Activated naive CD4-positive, alpha-beta T cell treated with anti-CD3 and anti-CD28 coated beads, Interleukin-2, amount 50 U/mL, for 72 hours (primary cell): ENCODE data around the gene GARRE1. TPM values are rescaled to one million over a fixed set of nuclear protein-coding genes. Genes with fewer than 3 reads are reported as not detected.
"Not testable (repeated sequence)": the region's sequence is repeated elsewhere in the genome, so short reads cannot be mapped to it uniquely, and the experiment has no call there.

Source experiments
- ATAC-seq, 2 donors: fragments of 150-1000 bp; cut with Tn5 transposase; 2 replicates each; pipeline ENCODE4 v1.10.0; 2021; ENCODE audit warnings: mild to moderate bottlenecking in 2 of 2, moderate library complexity in 2 of 2
- DNase-seq, 2 donors: peaks; one replicate each; pipeline ENCODE4 v3.0.0; 2021 to 2022; ENCODE audit warnings: low spot score in 2 of 2
- H3K27ac Mint-ChIP-seq, 2 donors: one replicate each; pipeline ENCODE4 v1.8.0; 2022; ENCODE audit warnings: mild to moderate bottlenecking in 2 of 2, mixed read lengths in 2 of 2
- H3K36me3 Mint-ChIP-seq, 2 donors: one replicate each; pipeline ENCODE4 v1.8.0; 2022; ENCODE audit warnings: mixed read lengths in 2 of 2
- H3K9me3 Mint-ChIP-seq, 2 donors: one replicate each; pipeline ENCODE4 v1.8.0; 2022; ENCODE audit warnings: mixed read lengths in 2 of 2
- total RNA-seq, 2 donors: library from RNA; stranded (reverse); gene quantifications; one replicate each; pipeline ENCODE4 v1.2.3, GENCODE V29; 2022

GARRE1 gene
- total RNA-seq, 2 donors from 2014 or later: 11.7 to 15.0 TPM

GRCh38 chr19:34269968-34270621 lies 15.7 kb downstream of the GARRE1 start:
- Mint-ChIP-seq H3K9me3 (peaks cover 0 to 6% of the 10 kb centered on the region in 2 donors), H3K36me3 (peaks cover 0 to 19% of the 10 kb centered on the region in 2 donors), H3K27ac (peak overlapping the region; percentile 93 to 98)
- ATAC-seq (peak; percentile 96 to 97), DNase-seq (peak; percentile 52 to 80)

- H3K9me3 Mint-ChIP-seq: peaks cover 0 to 6% of the 10 kb centered on the region in 2 donors
- no peak for ATAC-seq
- H3K27ac Mint-ChIP-seq: peak overlapping the region in 1 of 2 donors; percentile 13
- no peak for DNase-seq
- peaks cover 0 to 19% of the 10 kb centered on the region in 2 donors for H3K36me3 Mint-ChIP-seq
Observed at GRCh38 chr19:34273121-34273520, 18.8 kb downstream of the GARRE1 start.

GRCh38 chr19:34274284-34274826 lies 20.0 kb downstream of the GARRE1 start:
- ATAC-seq (no peak), DNase-seq (no peak)
- H3K9me3 Mint-ChIP-seq: peaks cover 0 to 6% of the 10 kb centered on the region in 2 donors
- no peak overlapping the region for H3K27ac Mint-ChIP-seq
- H3K36me3 Mint-ChIP-seq: peaks cover 0 to 19% of the 10 kb centered on the region in 2 donors

GRCh38 chr19:34274827-34275625 lies 20.7 kb downstream of the GARRE1 start:
- ATAC-seq: no peak
- peaks cover 0 to 6% of the 10 kb centered on the region in 2 donors for H3K9me3 Mint-ChIP-seq
- H3K27ac Mint-ChIP-seq: no peak overlapping the region
- DNase-seq: no peak
- peaks cover 0 to 15% of the 10 kb centered on the region in 2 donors for H3K36me3 Mint-ChIP-seq

- peaks cover 0 to 6% of the 10 kb centered on the region in 2 donors for H3K9me3 Mint-ChIP-seq
- no peak for DNase-seq
- H3K27ac Mint-ChIP-seq: no peak overlapping the region
- no peak for ATAC-seq
- peaks cover 0 to 8% of the 10 kb centered on the region in 2 donors for H3K36me3 Mint-ChIP-seq
Observed at GRCh38 chr19:34275705-34276104, 21.4 kb downstream of the GARRE1 start.

- H3K36me3 Mint-ChIP-seq: peaks cover 0 to 7% of the 10 kb centered on the region in 2 donors
- ATAC-seq (no peak), DNase-seq (no peak)
- H3K27ac Mint-ChIP-seq: peak overlapping the region; percentile 1 to 11
- peaks cover 0 to 6% of the 10 kb centered on the region in 2 donors for H3K9me3 Mint-ChIP-seq
Observed at GRCh38 chr19:34276614-34277013, 22.3 kb downstream of the GARRE1 start.

- no peak for ATAC-seq
- Mint-ChIP-seq H3K27ac (peak overlapping the region in 1 of 2 donors; percentile 1), H3K36me3 (peaks cover 0 to 7% of the 10 kb centered on the region in 2 donors), H3K9me3 (peaks cover 0 to 6% of the 10 kb centered on the region in 2 donors)
- DNase-seq: no peak
Observed at GRCh38 chr19:34277244-34277643, 22.9 kb downstream of the GARRE1 start.

GRCh38 chr19:34278783-34279182 lies 24.4 kb downstream of the GARRE1 start:
- H3K9me3 Mint-ChIP-seq: peaks cover 0 to 2% of the 10 kb centered on the region in 2 donors
- H3K36me3 Mint-ChIP-seq: peaks cover 0 to 2% of the 10 kb centered on the region in 2 donors
- DNase-seq (no peak), ATAC-seq (no peak)
- peak overlapping the region in 1 of 2 donors; percentile 24 for H3K27ac Mint-ChIP-seq

GRCh38 chr19:34281444-34281843 lies 27.1 kb downstream of the GARRE1 start:
- H3K9me3 Mint-ChIP-seq, DNase-seq, H3K36me3 Mint-ChIP-seq, H3K27ac Mint-ChIP-seq, ATAC-seq: not testable (repeated sequence)

GRCh38 chr19:34282611-34283519 lies 28.5 kb downstream of the GARRE1 start:
- ATAC-seq (no peak), DNase-seq (no peak)
- peaks cover 0 to 2% of the 10 kb centered on the region in 2 donors for H3K36me3 Mint-ChIP-seq
- H3K9me3 Mint-ChIP-seq: no peaks in the 10 kb centered on the region
- H3K27ac Mint-ChIP-seq: no peak overlapping the region

GRCh38 chr19:34284505-34284904 lies 30.2 kb downstream of the GARRE1 start:
- H3K27ac Mint-ChIP-seq: peak overlapping the region in 1 of 2 donors; percentile 14
- peaks cover 0 to 10% of the 10 kb centered on the region in 2 donors for H3K36me3 Mint-ChIP-seq
- no peak for DNase-seq
- H3K9me3 Mint-ChIP-seq: no peaks in the 10 kb centered on the region
- ATAC-seq: no peak

GRCh38 chr19:34287662-34288140 lies 33.3 kb downstream of the GARRE1 start:
- Mint-ChIP-seq H3K27ac (peak overlapping the region in 1 of 2 donors; percentile 74), H3K36me3 (peaks cover 0 to 10% of the 10 kb centered on the region in 2 donors), H3K9me3 (no peaks in the 10 kb centered on the region)
- DNase-seq (no peak), ATAC-seq (peak; percentile 30 to 43)

GRCh38 chr19:34288381-34288780 lies 34.0 kb downstream of the GARRE1 start:
- ATAC-seq (peak; percentile 82 to 94), DNase-seq (peak; percentile 7 to 70)
- no peaks in the 10 kb centered on the region for H3K9me3 Mint-ChIP-seq
- peaks cover 0 to 10% of the 10 kb centered on the region in 2 donors for H3K36me3 Mint-ChIP-seq
- H3K27ac Mint-ChIP-seq: peak overlapping the region in 1 of 2 donors; percentile 74

GRCh38 chr19:34291235-34291634 lies 36.9 kb downstream of the GARRE1 start:
- DNase-seq: no peak
- no peak overlapping the region for H3K27ac Mint-ChIP-seq
- no peak for ATAC-seq
- no peaks in the 10 kb centered on the region for H3K9me3 Mint-ChIP-seq
- peaks cover 0 to 10% of the 10 kb centered on the region in 2 donors for H3K36me3 Mint-ChIP-seq

GRCh38 chr19:34295103-34295502 lies 40.7 kb downstream of the GARRE1 start:
- DNase-seq (no peak), ATAC-seq (no peak)
- Mint-ChIP-seq H3K36me3 (no peaks in the 10 kb centered on the region), H3K9me3 (no peaks in the 10 kb centered on the region), H3K27ac (no peak overlapping the region)

GRCh38 chr19:34298891-34299520 lies 44.7 kb downstream of the GARRE1 start:
- ATAC-seq (no peak), DNase-seq (no peak)
- Mint-ChIP-seq H3K9me3 (no peaks in the 10 kb centered on the region), H3K36me3 (no peaks in the 10 kb centered on the region), H3K27ac (peak overlapping the region in 1 of 2 donors; percentile 73)
